NCI-H1436 (cell line): ENCODE data around the gene CEBPB.
"Not testable (repeated sequence)": the region's sequence is repeated elsewhere in the genome, so short reads cannot be mapped to it uniquely, and the experiment has no call there.

Source experiments
- DNase-seq: peaks from one replicate; lab custom pipeline; 2025; lab: John Stamatoyannopoulos, UW

Gene CEBPB

DNA sequence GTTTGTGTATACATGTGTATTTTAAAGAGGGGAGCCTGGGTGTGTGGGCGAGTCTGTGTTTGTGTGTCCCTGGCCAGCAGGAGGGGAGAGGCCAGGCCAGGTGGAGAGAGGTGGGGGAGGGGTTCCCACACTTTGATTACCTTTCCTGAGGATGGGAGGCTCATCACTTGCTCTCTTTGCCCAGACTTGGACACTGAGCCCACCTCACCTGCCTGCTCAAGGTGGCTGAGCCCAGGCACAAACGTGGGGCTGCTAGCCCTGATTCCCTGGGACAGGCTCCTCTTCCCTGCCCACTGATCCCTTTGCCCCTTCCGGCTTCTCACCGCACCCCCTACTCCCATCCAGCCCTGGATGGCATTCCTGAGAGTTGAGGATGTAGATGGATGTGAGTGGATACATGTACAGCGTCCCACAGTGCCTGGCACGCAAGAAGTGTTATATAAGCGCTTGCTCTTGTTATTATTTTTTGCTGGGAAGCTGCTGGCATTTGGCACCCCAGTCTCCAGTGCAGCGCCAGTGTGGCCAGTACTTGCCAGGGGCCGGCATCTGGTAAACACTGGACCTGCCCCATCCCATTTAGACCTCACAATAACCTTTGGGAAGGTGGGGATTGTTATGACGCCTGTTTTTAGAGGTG is 2.7 kb downstream of the CEBPB start:
- no peak for DNase-seq

DNA sequence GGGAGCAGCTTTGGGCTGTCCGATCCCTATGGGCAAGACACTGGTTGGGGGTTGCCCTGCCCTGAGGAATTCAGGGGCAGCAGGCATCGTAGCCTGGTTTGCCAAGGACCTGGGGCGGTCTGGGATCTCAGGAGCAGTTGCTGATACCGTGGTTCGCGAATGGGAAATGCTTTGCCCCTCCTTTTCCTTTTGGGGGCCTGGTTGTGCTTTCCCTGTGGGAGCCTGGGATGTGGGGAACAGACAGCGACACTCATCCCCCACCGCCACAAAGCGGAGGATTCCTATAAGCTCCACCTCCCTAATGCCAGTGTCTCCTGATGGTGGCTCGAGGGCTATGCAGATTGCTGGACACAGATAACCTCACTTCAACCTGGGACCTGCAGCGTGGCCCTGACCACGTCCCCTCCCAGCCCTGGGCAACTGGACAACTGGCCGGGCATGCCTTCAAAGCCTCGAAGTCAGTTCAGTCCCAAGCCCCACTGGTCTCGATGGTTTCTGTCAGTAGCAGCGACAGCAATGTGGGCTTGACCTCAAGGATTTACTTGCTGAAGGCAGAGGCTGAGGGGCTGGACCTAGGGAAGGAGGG is 3.3 kb downstream of the CEBPB start:
- DNase-seq, result no peak

GRCh38 chr20:50194422-50194830 is 3.8 kb downstream of the CEBPB start:
- no peak for DNase-seq

GRCh38 chr20:50194831-50195523 is 4.3 kb downstream of the CEBPB start:
- no peak for DNase-seq

GRCh38 chr20:50195524-50196120 is 5.0 kb downstream of the CEBPB start:
- DNase-seq, result no peak

- no peak for DNase-seq
Measured at GRCh38 chr20:50196248-50196647, 5.6 kb downstream of the CEBPB start.

DNA sequence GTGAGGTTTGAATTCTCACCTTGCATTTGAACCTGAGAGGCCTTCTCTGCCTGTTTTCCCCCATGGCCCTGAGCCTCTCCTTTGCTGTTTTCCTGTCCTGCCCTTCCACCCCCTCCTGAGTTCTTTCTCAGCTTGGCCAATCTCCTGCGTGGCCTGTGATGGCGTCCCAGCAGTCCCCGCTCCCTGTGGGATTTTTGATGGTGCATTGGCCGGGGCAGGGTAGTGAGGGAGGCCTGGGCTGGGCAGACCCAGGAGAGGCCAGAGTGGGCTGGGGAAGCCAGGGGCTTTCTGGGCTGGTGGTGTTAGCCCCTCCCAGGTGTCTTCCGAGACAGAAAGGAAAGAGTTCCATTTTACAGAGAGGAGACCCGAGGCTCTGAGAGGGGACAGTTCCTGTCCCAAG is 6.3 kb downstream of the CEBPB start:
- no peak for DNase-seq

DNA sequence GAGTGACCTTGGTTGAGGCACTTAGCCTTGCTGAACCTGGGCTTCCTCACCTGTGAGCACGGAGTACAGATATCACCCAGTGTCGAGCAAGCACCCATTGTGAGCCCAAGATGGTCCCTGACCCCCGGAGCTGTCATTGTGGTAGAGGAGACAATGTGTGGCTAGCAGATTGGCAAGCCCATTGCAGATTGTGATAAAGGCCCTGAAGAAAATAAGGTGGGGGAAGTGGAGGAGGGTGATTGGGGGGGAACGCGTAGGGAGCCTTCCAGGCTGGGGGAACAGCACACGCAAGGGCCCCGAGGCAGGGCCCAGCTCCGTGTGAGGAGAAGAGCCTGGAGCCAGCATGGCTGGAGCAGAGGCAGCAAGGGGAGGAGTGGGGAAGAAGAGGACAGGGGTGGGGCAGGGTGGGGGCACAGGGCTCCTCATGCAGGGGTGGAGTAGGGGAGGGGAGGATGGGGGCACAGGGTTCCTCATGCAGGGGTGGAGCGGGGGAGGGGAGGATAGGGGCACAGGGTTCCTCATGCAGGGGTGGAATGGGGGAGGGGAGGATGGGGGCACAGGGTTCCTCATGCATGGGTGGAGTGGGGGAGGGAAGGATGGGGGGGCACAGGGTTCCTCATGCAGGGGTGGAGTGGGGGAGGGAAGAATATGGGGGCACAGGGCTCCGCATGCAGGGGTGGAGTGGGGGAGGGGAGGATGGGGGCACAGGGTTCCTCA is 7.0 kb downstream of the CEBPB start:
- DNase-seq, result no peak

DNA sequence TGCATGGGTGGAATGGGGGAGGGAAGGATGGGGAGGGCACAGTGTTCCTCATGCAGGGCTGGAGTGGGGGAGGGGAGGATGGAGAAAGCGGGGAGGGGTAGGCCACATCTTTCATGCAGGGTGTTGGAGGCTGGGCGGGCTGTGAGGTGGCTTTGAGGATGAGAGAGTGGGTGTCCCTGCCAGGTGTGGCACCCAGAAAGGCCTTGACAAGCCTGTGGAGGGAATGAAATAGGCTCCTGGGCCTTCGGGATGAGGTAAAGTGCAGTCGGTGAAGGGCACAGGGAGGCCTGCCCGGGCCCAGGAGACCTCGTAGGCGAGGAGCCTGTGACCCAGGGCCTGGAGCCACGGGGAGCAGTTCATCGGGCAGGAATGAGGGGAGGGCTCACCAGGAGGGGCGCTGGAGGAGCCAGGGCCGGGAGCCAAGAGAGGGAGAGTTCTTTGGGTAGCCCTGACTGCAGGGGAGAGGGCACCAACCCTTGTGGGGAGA is 7.6 kb downstream of the CEBPB start:
- no peak for DNase-seq

DNA sequence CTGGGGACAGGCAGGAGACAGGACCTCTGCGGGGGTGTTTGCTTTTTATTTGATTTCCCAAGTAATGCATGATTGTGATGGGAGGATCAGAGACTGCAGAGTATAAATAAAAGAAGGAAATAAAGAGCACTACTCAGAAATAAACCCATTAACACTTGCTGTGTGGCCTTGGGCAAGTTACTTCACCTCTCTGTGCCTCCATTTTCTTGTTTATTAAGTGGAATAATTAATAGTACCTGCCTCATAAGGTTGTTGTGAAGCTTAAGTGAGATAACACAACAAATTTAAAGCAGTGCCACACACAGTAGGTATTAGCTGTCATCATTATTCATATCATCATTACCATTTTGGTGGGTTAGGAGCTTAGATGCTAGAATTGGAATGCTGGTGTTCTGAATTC is 8.1 kb downstream of the CEBPB start:
- no peak for DNase-seq

DNA sequence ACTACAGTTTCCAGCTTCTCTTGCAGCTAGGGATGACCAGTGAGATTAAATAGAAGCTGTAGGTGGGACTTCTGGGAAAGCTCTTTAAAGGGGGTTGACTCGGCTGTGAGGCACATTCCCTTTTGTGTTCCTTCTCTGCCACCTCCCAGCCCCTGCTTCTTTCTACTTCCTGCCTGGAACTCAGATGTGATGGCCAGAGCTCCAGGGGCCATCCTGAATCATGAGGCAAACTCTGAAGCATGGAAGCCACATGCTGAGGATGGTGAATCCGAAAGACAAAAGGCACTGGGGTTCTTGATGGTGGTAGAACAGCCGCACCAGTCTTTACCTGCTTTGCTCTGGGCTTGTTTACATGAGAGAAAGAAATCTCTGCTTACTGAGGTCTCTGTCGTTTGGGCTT is 9.1 kb downstream of the CEBPB start:
- DNase-seq, result no peak

GRCh38 chr20:50200482-50201104 is 10.0 kb downstream of the CEBPB start:
- no peak for DNase-seq

DNA sequence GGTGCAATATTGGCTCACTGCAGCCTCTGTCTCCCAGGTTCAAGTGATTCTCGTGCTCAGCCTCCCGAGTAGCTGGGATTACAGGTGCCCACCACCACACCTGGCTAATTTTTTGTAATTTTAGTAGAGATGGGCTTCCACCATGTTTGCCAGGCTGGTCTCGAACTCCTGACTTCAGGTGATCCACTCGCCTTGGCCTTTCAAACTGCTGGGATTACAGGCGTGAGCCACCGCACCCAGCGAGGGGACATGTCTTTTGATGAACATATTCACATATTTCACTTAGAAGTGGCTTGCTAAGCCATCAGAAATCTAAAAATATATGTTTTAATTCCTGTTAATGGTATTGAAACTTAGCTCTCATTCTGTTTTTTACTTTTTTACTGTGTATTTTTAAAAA is 11.1 kb downstream of the CEBPB start:
- DNase-seq, result not testable (repeated sequence)

- DNase-seq, result no peak
Measured at GRCh38 chr20:50202677-50203076, 12.0 kb downstream of the CEBPB start.

DNA sequence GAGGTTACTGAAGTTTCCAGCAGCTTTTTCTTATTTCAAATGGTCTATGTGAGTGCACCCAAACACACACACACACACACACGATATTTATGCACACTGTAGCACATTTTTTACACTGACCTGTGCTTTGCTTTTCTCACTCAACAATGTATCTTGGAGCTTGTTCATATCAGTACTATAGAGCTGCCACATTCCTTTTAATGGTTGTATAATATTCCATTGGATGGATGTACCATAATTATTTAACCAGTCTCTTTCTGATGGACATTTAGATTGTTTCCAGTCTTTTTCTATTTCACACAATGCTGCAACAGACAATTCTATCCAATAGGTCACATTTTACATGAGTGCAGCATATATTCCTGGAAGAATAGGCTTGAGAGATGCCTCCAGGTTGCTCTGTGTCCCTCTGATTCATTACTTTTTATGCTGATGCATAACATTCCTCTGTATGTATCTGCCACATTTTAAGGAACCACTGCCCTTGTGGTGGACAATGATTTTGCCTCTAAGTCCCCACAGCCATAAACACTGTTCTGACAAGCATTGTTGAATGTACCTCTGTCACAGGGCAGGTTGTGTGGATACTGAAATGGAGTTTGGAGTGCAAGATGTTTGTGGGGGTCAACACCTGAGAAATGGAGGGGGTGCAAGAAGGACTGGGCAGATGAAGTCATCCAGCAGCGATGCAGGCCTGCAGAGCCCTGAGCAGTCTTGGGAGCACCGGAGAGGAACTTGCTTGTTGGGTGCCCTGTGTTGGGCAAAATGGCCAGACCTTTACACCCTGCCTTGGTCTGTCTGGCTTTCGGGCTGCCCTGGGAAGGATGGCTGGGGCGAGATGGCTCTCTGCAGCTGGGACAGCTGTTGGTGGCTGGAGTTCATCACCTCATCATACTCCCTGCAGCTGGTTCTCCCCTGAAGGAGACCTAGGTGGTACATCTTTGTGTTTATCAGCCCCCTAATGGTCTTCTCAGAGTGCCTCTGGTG is 13.6 kb downstream of the CEBPB start:
- no peak for DNase-seq

- no peak for DNase-seq
Measured at GRCh38 chr20:50207026-50207425, 16.4 kb downstream of the CEBPB start.

DNA sequence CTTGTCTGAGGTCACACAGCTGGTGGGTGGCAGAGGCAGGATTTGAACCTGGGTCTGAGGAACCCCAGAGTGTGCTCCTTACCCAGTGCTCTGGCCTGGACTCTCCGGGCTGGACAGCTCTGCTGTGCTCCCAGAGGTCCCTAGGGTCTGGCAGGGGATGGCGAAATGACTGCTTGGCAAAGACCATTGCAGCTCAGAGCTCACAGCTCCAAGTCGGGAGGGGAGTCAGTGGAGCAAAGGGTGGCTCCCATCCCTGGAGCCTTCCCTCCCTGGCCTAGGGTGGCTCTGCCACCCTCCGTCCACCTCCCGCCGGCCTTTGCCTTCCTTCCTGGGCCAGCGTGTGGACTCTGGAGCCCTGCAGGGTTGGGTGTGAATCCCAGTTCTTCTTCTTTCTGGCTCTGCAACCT is 17.5 kb downstream of the CEBPB start:
- no peak for DNase-seq

DNA sequence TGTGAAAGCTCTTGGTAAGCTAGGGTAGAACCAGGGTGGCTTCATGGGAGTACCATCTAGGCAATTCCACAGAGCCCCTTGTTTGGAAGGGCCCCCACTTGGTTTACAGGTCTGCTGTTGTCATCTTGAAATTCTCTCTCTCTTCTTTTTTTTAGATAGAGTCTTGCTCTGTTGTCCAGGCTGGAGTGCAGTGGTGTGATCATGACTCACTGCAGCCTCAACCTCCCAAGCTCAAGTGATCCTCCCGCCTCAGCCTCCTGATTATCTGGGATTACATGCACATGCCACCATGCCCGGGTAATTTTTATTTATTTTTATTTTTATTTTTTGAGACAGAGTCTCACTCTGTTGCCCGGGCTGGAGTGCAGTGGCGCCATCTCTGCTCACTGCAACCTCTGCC is 18.2 kb downstream of the CEBPB start:
- DNase-seq, result not testable (repeated sequence)

DNA sequence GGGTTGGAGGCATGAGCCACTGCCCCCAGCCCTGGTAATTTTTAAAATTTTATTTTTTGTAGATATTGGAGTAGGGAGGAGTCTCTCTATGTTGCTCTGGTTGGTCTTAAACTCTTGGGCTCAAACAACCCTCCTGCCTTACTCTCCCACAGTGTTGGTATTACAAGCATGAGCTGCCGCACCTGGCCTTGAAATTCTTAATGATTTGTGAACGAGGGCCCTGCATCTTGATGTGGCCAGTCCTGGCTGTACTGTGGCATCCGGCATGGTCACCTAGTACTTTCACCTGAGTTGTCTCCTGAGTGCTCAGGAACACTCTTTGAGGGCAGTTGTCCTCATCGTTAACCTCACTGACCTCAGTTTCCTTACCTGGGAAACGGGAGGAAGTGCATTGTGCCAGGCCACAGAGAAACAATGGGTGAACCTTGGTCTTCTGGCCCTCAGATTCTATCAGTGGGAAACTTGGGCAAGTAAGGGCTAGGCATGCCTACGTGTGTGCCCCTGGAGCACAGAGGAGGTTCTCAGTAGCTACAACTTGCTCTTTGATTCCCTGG is 19.5 kb downstream of the CEBPB start:
- DNase-seq, result no peak

DNA sequence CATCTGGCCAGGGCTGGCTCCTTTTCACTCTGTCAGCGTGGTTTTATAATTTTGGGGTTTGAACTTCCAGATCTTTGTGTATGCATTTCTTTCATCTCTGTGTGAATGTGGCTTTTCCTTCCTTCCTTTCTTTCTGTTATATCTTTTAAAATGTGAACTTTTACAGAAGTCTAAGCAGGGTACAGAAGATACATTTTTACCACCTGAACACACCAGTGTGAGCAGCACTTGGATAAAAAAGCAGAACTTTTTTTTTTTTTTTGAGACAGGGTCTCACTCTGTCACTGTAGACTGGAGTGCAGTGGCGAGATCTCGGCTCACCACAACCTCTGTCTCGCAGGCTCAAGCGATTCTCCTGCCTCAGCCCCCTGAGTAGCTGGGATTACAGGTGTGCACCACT is 20.5 kb downstream of the CEBPB start:
- no peak for DNase-seq
